HG03439 (cell line): Measurements from ENCODE around the gene JPH4.

Source experiments
- ATAC-seq: cut with Tn5 transposase; IDR thresholded peaks from one replicate; pipeline ENCODE4 v1.9.1; 2021; ENCODE audit warnings: mild to moderate bottlenecking, moderate library complexity; ENCODE audit not compliant: unreplicated experiment

JPH4 gene

GRCh38 chr14:23580948-23581281 is 2.3 kb upstream of the JPH4 start:
- ATAC-seq: no peak

- no peak for ATAC-seq
Observed at GRCh38 chr14:23580152-23580926, 1.7 kb upstream of the JPH4 start.

GRCh38 chr14:23579739-23580138 is 1.1 kb upstream of the JPH4 start:
- ATAC-seq: no peak

GRCh38 chr14:23579311-23579630 is 681 bp upstream of the JPH4 start:
- ATAC-seq: no peak

GRCh38 chr14:23577710-23578392 is 739 bp downstream of the JPH4 start:
- ATAC-seq: no peak

- ATAC-seq: no peak
Observed at GRCh38 chr14:23577004-23577681, 1.4 kb downstream of the JPH4 start.

GRCh38 chr14:23573384-23574015 is 5.1 kb downstream of the JPH4 start:
- no peak for ATAC-seq

- ATAC-seq: no peak
Observed at GRCh38 chr14:23572836-23573235, 5.8 kb downstream of the JPH4 start.

GRCh38 chr14:23572524-23572828 is 6.1 kb downstream of the JPH4 start:
- no peak for ATAC-seq

- ATAC-seq: no peak
Observed at GRCh38 chr14:23571701-23572523, 6.7 kb downstream of the JPH4 start.

- ATAC-seq: no peak
Observed at GRCh38 chr14:23570806-23571483, 7.6 kb downstream of the JPH4 start.

- no peak for ATAC-seq
Observed at GRCh38 chr14:23569443-23570151, 9.0 kb downstream of the JPH4 start.

GRCh38 chr14:23568600-23569331 is 9.8 kb downstream of the JPH4 start:
- ATAC-seq: no peak

GRCh38 chr14:23568021-23568599 is 10.5 kb downstream of the JPH4 start:
- no peak for ATAC-seq

- ATAC-seq: peak; percentile 77
Observed at GRCh38 chr14:23567186-23568020, 11.2 kb downstream of the JPH4 start, which contains the start of gene AP1G2. AP1G2 (minus strand) TSS chr14:23567791; CDS start chr14:23567314, 477 bp downstream.

- peak; percentile 12 for ATAC-seq
Observed at GRCh38 chr14:23566778-23567185, 11.8 kb downstream of the JPH4 start.

- ATAC-seq: no peak
Observed at GRCh38 chr14:23566112-23566777, 12.3 kb downstream of the JPH4 start.
